ENCODE results near the gene ARFGAP2. TPM values are rescaled to one million over a fixed set of nuclear protein-coding genes. Genes with fewer than 3 reads are reported as not detected.

ARFGAP2 gene
- total RNA-seq, 1 donor from 2014 or later: 95.0 TPM

DNA sequence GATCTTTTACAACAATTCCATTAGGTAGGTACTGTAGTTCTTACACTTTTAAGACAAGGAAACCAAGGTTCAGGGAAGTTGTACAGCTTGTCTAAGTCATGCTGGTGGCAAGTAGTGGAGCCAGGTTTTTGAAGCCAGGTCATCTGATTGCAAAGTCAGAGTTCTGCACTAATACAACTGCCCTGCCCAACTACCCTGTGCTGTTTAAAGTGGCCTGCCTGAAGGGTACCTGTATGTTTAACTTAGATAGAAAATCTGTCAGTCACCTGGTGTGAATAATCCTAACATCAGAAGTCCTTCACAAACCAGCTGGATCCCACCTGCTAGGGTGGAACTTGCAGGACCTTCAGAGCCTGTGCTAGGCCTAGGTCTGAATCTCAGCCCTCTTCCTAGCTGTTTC lies 44.2 kb downstream of the ARFGAP2 start:
- H3K4me2 ChIP-seq: no peak overlapping the region
- peaks cover 13% of the 10 kb centered on the region for H3K4me1 ChIP-seq
- H3K4me3 Mint-ChIP-seq: no peak overlapping the region
- H3K27ac ChIP-seq: no peak overlapping the region
- H4K20me1 ChIP-seq (ENCODE audit: low read depth): no peaks in the 10 kb centered on the region
- no peaks in the 10 kb centered on the region for H3K36me3 ChIP-seq
- H2AFZ ChIP-seq (replicated peaks): no peak overlapping the region
- peaks cover 5% of the 10 kb centered on the region for H3K27me3 Mint-ChIP-seq (ENCODE audit: insufficient read depth, low read depth)
- TF ChIP-seq EZH2 (IDR thresholded peaks at IDR 0.05) (no peak), EZH2phosphoT487 (IDR thresholded peaks at IDR 0.05) (no peak)
- TF ChIP-seq, protein P1, sequence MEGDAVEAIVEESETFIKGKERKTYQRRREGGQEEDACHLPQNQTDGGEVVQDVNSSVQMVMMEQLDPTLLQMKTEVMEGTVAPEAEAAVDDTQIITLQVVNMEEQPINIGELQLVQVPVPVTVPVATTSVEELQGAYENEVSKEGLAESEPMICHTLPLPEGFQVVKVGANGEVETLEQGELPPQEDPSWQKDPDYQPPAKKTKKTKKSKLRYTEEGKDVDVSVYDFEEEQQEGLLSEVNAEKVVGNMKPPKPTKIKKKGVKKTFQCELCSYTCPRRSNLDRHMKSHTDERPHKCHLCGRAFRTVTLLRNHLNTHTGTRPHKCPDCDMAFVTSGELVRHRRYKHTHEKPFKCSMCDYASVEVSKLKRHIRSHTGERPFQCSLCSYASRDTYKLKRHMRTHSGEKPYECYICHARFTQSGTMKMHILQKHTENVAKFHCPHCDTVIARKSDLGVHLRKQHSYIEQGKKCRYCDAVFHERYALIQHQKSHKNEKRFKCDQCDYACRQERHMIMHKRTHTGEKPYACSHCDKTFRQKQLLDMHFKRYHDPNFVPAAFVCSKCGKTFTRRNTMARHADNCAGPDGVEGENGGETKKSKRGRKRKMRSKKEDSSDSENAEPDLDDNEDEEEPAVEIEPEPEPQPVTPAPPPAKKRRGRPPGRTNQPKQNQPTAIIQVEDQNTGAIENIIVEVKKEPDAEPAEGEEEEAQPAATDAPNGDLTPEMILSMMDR (IDR thresholded peaks at IDR 0.05): no peak
- no peaks in the 10 kb centered on the region for H3K9me3 ChIP-seq (ENCODE audit: low read depth)
- DNase-seq (ENCODE audit: low spot score): no peak
- no peak overlapping the region for H3K27ac Mint-ChIP-seq
- no peaks in the 10 kb centered on the region for H3K9me3 Mint-ChIP-seq
- H3K79me2 ChIP-seq (ENCODE audit: low read depth): no peaks in the 10 kb centered on the region
- H3K9ac ChIP-seq: no peak overlapping the region
- H3K4me1 Mint-ChIP-seq: peaks cover 18% of the 10 kb centered on the region
- H3K36me3 Mint-ChIP-seq: peaks cover 8% of the 10 kb centered on the region
- H3K4me3 ChIP-seq: no peak overlapping the region
- H3F3A ChIP-seq (ENCODE audit: low read depth): peaks cover 7% of the 10 kb centered on the region
- no peaks in the 10 kb centered on the region for H3K27me3 ChIP-seq

DNA sequence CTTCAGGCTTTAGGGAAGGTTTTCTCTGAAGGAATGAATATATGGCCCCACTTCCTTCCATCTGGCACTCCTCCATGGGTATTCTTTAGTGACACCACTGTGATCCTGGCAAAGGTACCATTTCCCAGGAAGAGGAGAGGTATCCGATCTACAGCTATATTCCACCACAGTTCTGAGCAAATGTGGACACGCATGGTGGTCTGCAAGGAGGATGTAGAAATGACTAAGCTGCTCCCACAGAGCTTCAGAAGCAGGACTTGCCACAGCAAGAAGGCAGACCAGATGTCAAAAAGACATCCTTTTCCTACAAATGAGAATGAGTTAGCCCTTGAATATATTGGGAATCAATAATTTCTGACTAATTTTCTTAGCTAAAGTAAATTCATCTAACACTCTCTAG lies 45.5 kb downstream of the ARFGAP2 start:
- no peaks in the 10 kb centered on the region for H3K9me3 Mint-ChIP-seq
- TF ChIP-seq EZH2 (IDR thresholded peaks at IDR 0.05) (no peak), EZH2phosphoT487 (IDR thresholded peaks at IDR 0.05) (no peak)
- TF ChIP-seq, protein P1 (IDR thresholded peaks at IDR 0.05): no peak
- H3K9ac ChIP-seq: no peak overlapping the region
- peaks cover 7% of the 10 kb centered on the region for H3F3A ChIP-seq (ENCODE audit: low read depth)
- DNase-seq (ENCODE audit: low spot score): no peak
- peak overlapping the region; percentile 51 for H3K4me2 ChIP-seq
- no peaks in the 10 kb centered on the region for H3K27me3 ChIP-seq
- peaks cover 17% of the 10 kb centered on the region for H3K4me1 Mint-ChIP-seq
- no peak overlapping the region for H3K4me3 ChIP-seq
- H3K9me3 ChIP-seq (ENCODE audit: low read depth): no peaks in the 10 kb centered on the region
- H3K27me3 Mint-ChIP-seq (ENCODE audit: insufficient read depth, low read depth): peaks cover 3% of the 10 kb centered on the region
- no peak overlapping the region for H2AFZ ChIP-seq (replicated peaks)
- no peak overlapping the region for H3K27ac ChIP-seq
- peaks cover 3% of the 10 kb centered on the region for H3K36me3 Mint-ChIP-seq
- no peaks in the 10 kb centered on the region for H3K79me2 ChIP-seq (ENCODE audit: low read depth)
- H3K4me3 Mint-ChIP-seq: no peak overlapping the region
- no peaks in the 10 kb centered on the region for H4K20me1 ChIP-seq (ENCODE audit: low read depth)
- H3K4me1 ChIP-seq: peaks cover 13% of the 10 kb centered on the region
- H3K36me3 ChIP-seq: no peaks in the 10 kb centered on the region
- H3K27ac Mint-ChIP-seq: no peak overlapping the region

DNA sequence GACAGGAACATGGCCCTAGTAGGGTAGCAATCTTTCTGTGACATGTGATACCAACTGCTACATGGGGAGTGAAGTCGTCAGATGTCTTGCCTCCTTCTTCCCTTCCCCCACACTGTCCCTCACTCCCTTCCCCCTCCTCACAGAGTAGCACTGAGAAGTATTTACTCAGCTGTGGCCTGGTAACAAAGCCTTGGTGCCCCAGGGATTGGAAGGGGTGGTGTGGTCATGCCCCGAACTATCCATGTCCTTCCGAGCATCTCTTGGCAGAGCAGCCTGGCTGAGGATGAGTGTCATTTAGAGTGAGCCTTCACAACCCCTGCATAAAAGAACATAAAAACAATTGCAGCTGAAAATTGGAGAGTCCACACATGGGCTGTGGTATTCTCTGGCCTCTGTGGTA lies 46.1 kb downstream of the ARFGAP2 start:
- peaks cover 3% of the 10 kb centered on the region for H3K36me3 Mint-ChIP-seq
- no peaks in the 10 kb centered on the region for H3K9me3 ChIP-seq (ENCODE audit: low read depth)
- H3K27ac Mint-ChIP-seq: peak overlapping the region; percentile 11
- H3K27ac ChIP-seq: no peak overlapping the region
- H3K79me2 ChIP-seq (ENCODE audit: low read depth): no peaks in the 10 kb centered on the region
- peaks cover 13% of the 10 kb centered on the region for H3K4me1 ChIP-seq
- no peak overlapping the region for H3K4me3 ChIP-seq
- H3K9ac ChIP-seq: no peak overlapping the region
- peaks cover 3% of the 10 kb centered on the region for H3K27me3 Mint-ChIP-seq (ENCODE audit: insufficient read depth, low read depth)
- H3K9me3 Mint-ChIP-seq: no peaks in the 10 kb centered on the region
- H3K4me3 Mint-ChIP-seq: no peak overlapping the region
- no peak overlapping the region for H2AFZ ChIP-seq (replicated peaks)
- H3F3A ChIP-seq (ENCODE audit: low read depth): peaks cover 7% of the 10 kb centered on the region
- no peaks in the 10 kb centered on the region for H4K20me1 ChIP-seq (ENCODE audit: low read depth)
- H3K36me3 ChIP-seq: no peaks in the 10 kb centered on the region
- TF ChIP-seq, protein P1 (IDR thresholded peaks at IDR 0.05): no peak
- TF ChIP-seq EZH2phosphoT487 (IDR thresholded peaks at IDR 0.05) (no peak), EZH2 (IDR thresholded peaks at IDR 0.05) (no peak)
- no peaks in the 10 kb centered on the region for H3K27me3 ChIP-seq
- H3K4me1 Mint-ChIP-seq: peaks cover 13% of the 10 kb centered on the region
- peak overlapping the region; percentile 51 for H3K4me2 ChIP-seq
- DNase-seq (ENCODE audit: low spot score): peak; percentile 46

Data from neural progenitor cell (in vitro differentiated cells).